NCI-H2107 treated with DMSO at 0.1 percent for 48 hours (cell line): ENCODE results near the gene LINC01488.

Experiments used
- DNase-seq: peaks from one replicate; lab custom pipeline; 2025; ENCODE audit not compliant: unreplicated experiment; lab: John Stamatoyannopoulos, UW

The LINC01488 gene

GRCh38 chr11:69491071-69492031, 9.9 kb downstream of the LINC01488 start:
- DNase-seq, result no peak

GRCh38 chr11:69492201-69492991, 10.9 kb downstream of the LINC01488 start:
- no peak for DNase-seq

GRCh38 chr11:69493931-69494821, 12.7 kb downstream of the LINC01488 start:
- no peak for DNase-seq

GRCh38 chr11:69494851-69495250, 13.4 kb downstream of the LINC01488 start:
- no peak for DNase-seq

GRCh38 chr11:69495441-69496201, 14.2 kb downstream of the LINC01488 start:
- no peak for DNase-seq

GRCh38 chr11:69496202-69496557, 14.7 kb downstream of the LINC01488 start:
- no peak for DNase-seq

GRCh38 chr11:69496631-69497220, 15.3 kb downstream of the LINC01488 start:
- no peak for DNase-seq

GRCh38 chr11:69497221-69497787, 15.8 kb downstream of the LINC01488 start:
- no peak for DNase-seq

GRCh38 chr11:69498614-69499175, 17.2 kb downstream of the LINC01488 start:
- DNase-seq, result no peak

GRCh38 chr11:69499186-69499917, 17.9 kb downstream of the LINC01488 start:
- DNase-seq, result no peak

- DNase-seq, result no peak
Observed at GRCh38 chr11:69499918-69500284, 18.4 kb downstream of the LINC01488 start.

- DNase-seq, result no peak
Observed at GRCh38 chr11:69500285-69501120, 19.0 kb downstream of the LINC01488 start.

- DNase-seq, result no peak
Observed at GRCh38 chr11:69501121-69501489, 19.6 kb downstream of the LINC01488 start.

- no peak for DNase-seq
Observed at GRCh38 chr11:69501891-69502860, 20.7 kb downstream of the LINC01488 start.

GRCh38 chr11:69504127-69504526, 22.7 kb downstream of the LINC01488 start:
- DNase-seq, result no peak

GRCh38 chr11:69504576-69505335, 23.3 kb downstream of the LINC01488 start:
- DNase-seq, result no peak
